HepG2 (cell line): ENCODE measurements around the gene JOSD1. TPM values are rescaled to one million over a fixed set of nuclear protein-coding genes. Genes with fewer than 3 reads are reported as not detected.

Experiments used
- ATAC-seq: fragments of 200-7000 bp; cut with Tn5 transposase; 3 replicates; pipeline ENCODE4 v1.9.1; 2020; ENCODE audit warnings: mild to moderate bottlenecking, moderate library complexity
- BruUV-seq: library from RNA; stranded (reverse); fragments of 400-500 nt; replicated peaks from 2 replicates; lab custom pipeline; 2021; lab: Mats Ljungman, UMichigan
- CTCF ChIA-PET: fragments of 300-600 bp; formaldehyde crosslinking; extraction: SDS; loops from one replicate; lab custom pipeline; 2021; ENCODE audit warnings: low total read pairs, inconsistent platforms, low intra/inter-chr PET ratio; lab: Yijun Ruan, JAX
- POLR2A ChIA-PET: fragments of 350-600 bp; sonication (Branson Sonifier 250); formaldehyde crosslinking; loops from one replicate; lab custom pipeline; 2020; ENCODE audit warnings: antibody characterized with exemption, inconsistent platforms; lab: Yijun Ruan, JAX
- DNase-seq: peaks from one replicate; pipeline ENCODE4 v3.0.0-alpha.2; 2015; ENCODE audit warnings: low spot score
- FAIRE-seq: peaks from 3 replicates; lab custom pipeline; 2011; peaks lifted over from hg19 to GRCh38; lab: Jason Lieb, UNC
- H2AFZ ChIP-seq: one replicate; pipeline ENCODE4 v1.6.1; 2011; ENCODE audit warnings: low read length, inconsistent platforms
- H3K27ac ChIP-seq: fragments of 300-600 bp; 3 replicates; pipeline ENCODE4 v1.8.0; 2011; ENCODE audit warnings: mixed run types, mild to moderate bottlenecking, mixed read lengths, low read length, inconsistent platforms; ENCODE audit not compliant: insufficient read depth; ENCODE audit errors: extremely low read length
- H3K27me3 ChIP-seq, 2 experiments: fragments of 200-600 bp in 1 of 2; 2 replicates in 1 of 2; 3 replicates in 1 of 2; pipeline versions ENCODE4 v1.6.0 to v1.8.0; 2011; ENCODE audit warnings: low read length in 2 of 2, mild to moderate bottlenecking in 2 of 2, moderate library complexity in 2 of 2, inconsistent platforms in 1 of 2; ENCODE audit not compliant: insufficient read depth in 2 of 2, control insufficient read depth in 1 of 2
- H3K36me3 ChIP-seq, 2 experiments: fragments of 200-600 bp in 1 of 2; replicated peaks in 1 of 2; 2 replicates in 1 of 2; 3 replicates in 1 of 2; pipeline versions ENCODE4 v1.5.1 to v1.8.0; 2011; ENCODE audit warnings: low read length in 2 of 2, inconsistent platforms in 1 of 2; ENCODE audit not compliant: insufficient read depth in 2 of 2, control insufficient read depth in 1 of 2
- H3K4me1 ChIP-seq: 2 replicates; pipeline ENCODE4 v1.5.1; 2012; ENCODE audit warnings: low read length, inconsistent platforms; ENCODE audit not compliant: insufficient read depth
- H3K4me2 ChIP-seq: 2 replicates; pipeline ENCODE4 v1.6.0; 2011; ENCODE audit warnings: low read depth, low read length, inconsistent platforms
- H3K4me3 ChIP-seq, 3 experiments: fragments of 200-600 bp in 1 of 3; sonication (generic), shearing (Covaris generic) in 1 of 3; replicated peaks in 1 of 3; 2 replicates each; pipeline ENCODE4 v1.5.1; 2011 to 2016; ENCODE audit warnings: low read length in 3 of 3, inconsistent platforms in 2 of 3, low read depth in 2 of 3, mild to moderate bottlenecking in 2 of 3, control low read depth in 1 of 3, mixed read lengths in 1 of 3; ENCODE audit not compliant: insufficient read depth in 1 of 3
- H3K79me2 ChIP-seq: one replicate; pipeline ENCODE4 v1.6.1; 2011; ENCODE audit warnings: low read length, inconsistent platforms; ENCODE audit not compliant: insufficient read depth
- H3K9ac ChIP-seq: 2 replicates; pipeline ENCODE4 v1.6.0; 2011; ENCODE audit warnings: mild to moderate bottlenecking, low read depth, low read length, inconsistent platforms; ENCODE audit not compliant: insufficient read depth
- H3K9me3 ChIP-seq: 2 replicates; pipeline ENCODE4 v1.5.1; 2012; ENCODE audit warnings: mild to moderate bottlenecking, low read length
- H4K20me1 ChIP-seq: 2 replicates; pipeline ENCODE4 v1.6.0; 2011; ENCODE audit warnings: inconsistent platforms, mild to moderate bottlenecking, low read length, moderate library complexity; ENCODE audit not compliant: insufficient read depth
- CREBL2 ChIP-seq: sonication (generic); formaldehyde crosslinking; IDR thresholded peaks from 2 replicates; pipeline ENCODE4 v1.8.1; 2023; ENCODE audit warnings: missing genetic modification reagents, mild to moderate bottlenecking, borderline replicate concordance
- RARA ChIP-seq: IDR thresholded peaks from 2 replicates; pipeline ENCODE4 v1.6.1; 2016; ENCODE audit warnings: missing genetic modification reagents, missing compliant biosample characterization
- ZBTB49 ChIP-seq: sonication (generic); formaldehyde crosslinking; IDR thresholded peaks from 2 replicates; pipeline ENCODE4 v1.4.0; 2020; ENCODE audit warnings: missing genetic modification reagents, borderline replicate concordance
- ZFP36 ChIP-seq: fragments of 150-350 bp; IDR thresholded peaks from 2 replicates; pipeline ENCODE4 v1.6.1; 2018; ENCODE audit warnings: borderline replicate concordance, low read length, low read depth; ENCODE audit not compliant: partially characterized antibody
- ZNF557 ChIP-seq: sonication (generic); formaldehyde crosslinking; IDR thresholded peaks from 2 replicates; pipeline ENCODE4 v1.4.0; 2020; ENCODE audit warnings: missing genetic modification reagents
- WGBS: methylation state at CpG from one replicate; pipeline ENCODE4 v1.1.6; 2017; ENCODE audit warnings: low lambda C conversion rate; 5-methylcytosine and 5-hydroxymethylcytosine counted together
- in situ Hi-C: cut with HindIII; loops from 2 replicates; pipeline ENCODE4 v1.10.0; 2017; ENCODE audit warnings: low pct_unique_long_range_greater_than_20kb; ENCODE audit not compliant: extremely low pct_ligation_motif_present
- intact Hi-C: fragments of 100-400 bp; cut with micrococcal nuclease; formaldehyde crosslinking; loops from one replicate; pipeline ENCODE4 v1.10.0; 2022; ENCODE audit not compliant: unreplicated experiment
- polyA plus RNA-seq, 8 experiments: library from polyadenylated mRNA; depleted of rRNA in 3 of 8; stranded (reverse) in 7 of 8; unstranded in 1 of 8; fragments of >200 nt; fragmentation: Illumina TruSeq in 4 of 8; extraction: Trizol in 4 of 8; gene quantifications; 2 replicates each; pipeline versions ENCODE4 v1.2.1 to v1.2.3, GENCODE V29; 2011 to 2016; ENCODE audit warnings: low read depth in 4 of 8, missing spikeins in 1 of 8, mixed read lengths in 1 of 8; ENCODE audit not compliant: insufficient read depth in 1 of 8
- total RNA-seq, 5 experiments: library from RNA; depleted of rRNA; stranded (reverse); fragments of >200 nt; fragmentation: Illumina TruSeq; extraction: Trizol; gene quantifications; 2 replicates each; pipeline ENCODE4 v1.2.3, GENCODE V29; 2016; ENCODE audit warnings: low read depth in 1 of 5

Gene JOSD1
- total and polyA plus RNA-seq, 2 of the 13 experiments (the other 11 are each of a cell fraction or from before 2014, with no cell fraction given) = 31.7 to 38.4 TPM

- ATAC-seq = no peak
- Histone ChIP-seq H3K4me1 (peaks cover 24% of the 10 kb centered on the region), H3K9ac (no peak overlapping the region), H4K20me1 (peaks cover 70% of the 10 kb centered on the region), H3K9me3 (no peaks in the 10 kb centered on the region), H3K36me3 (peaks cover 20 to 31% of the 10 kb centered on the region in 2 experiments), H3K27ac (no peak overlapping the region), H3K4me2 (no peak overlapping the region), H3K27me3 (no peaks in the 10 kb centered on the region; a peak in 1 of 5 replicates), H3K4me3 (no peak overlapping the region), H3K79me2 (peaks cover 92% of the 10 kb centered on the region)
- CTCF ChIA-PET = no interaction called here
- intact Hi-C loops (no loop called here), in situ Hi-C loops (no loop called here)
- DNase-seq = no peak
- POLR2A ChIA-PET = no interaction called here
- BruUV-seq = no TSS peak
- FAIRE-seq = no peak
- TF ChIP-seq ZBTB49 (CRISPR knock-in tag) (no peak), CREBL2 (no peak), ZNF557 (CRISPR knock-in tag) (no peak)
- TF ChIP-seq, all 625 proteins: peak for 0
- H2AFZ ChIP-seq = no peak overlapping the region
- WGBS = 99% methylated on average over 3 of the region's 3 CpGs
Observed at GRCh38 chr22:38710351-38710750, 9.6 kb upstream of the JOSD1 start.

- BruUV-seq = no TSS peak
- H3K36me3 ChIP-seq = peaks cover 13 to 27% of the 10 kb centered on the region in 2 experiments
- no peaks in the 10 kb centered on the region for H3K9me3 ChIP-seq
- H3K79me2 ChIP-seq = peaks cover 82% of the 10 kb centered on the region
- in situ Hi-C loops = no loop called here
- 97% methylated on average over 3 of the region's 3 CpGs for WGBS
- no peak overlapping the region for H3K27ac ChIP-seq
- no peak for TF ChIP-seq CREBL2
- TF ChIP-seq RARA = no peak
- TF ChIP-seq ZFP36 = no peak
- TF ChIP-seq, all 625 proteins: peak for 0
- H3K4me2 ChIP-seq = no peak overlapping the region
- intact Hi-C loops = no loop called here
- H2AFZ ChIP-seq = no peak overlapping the region
- no peak for DNase-seq
- ChIA-PET POLR2A (interaction anchor here (1.0 to 1.2 kb wide), 2 partner anchors 9 to 25 kb away, joined by 3 read pairs; no protein-coding TSS in a partner anchor), CTCF (no interaction called here)
- peaks cover 62% of the 10 kb centered on the region for H4K20me1 ChIP-seq
- no peak overlapping the region for H3K4me3 ChIP-seq
- no peak for FAIRE-seq
- ATAC-seq = no peak
- H3K4me1 ChIP-seq = peaks cover 24% of the 10 kb centered on the region
- H3K9ac ChIP-seq = no peak overlapping the region
- no peaks in the 10 kb centered on the region; a peak in 1 of 5 replicates for H3K27me3 ChIP-seq
Observed at GRCh38 chr22:38709306-38709705, 8.6 kb upstream of the JOSD1 start.
